CD4-positive, alpha-beta T cell treated with Interleukin-4 for 4 hours (primary cell): ENCODE data around the gene SLC2A10.

Experiments used
- DNase-seq: peaks from one replicate; pipeline ENCODE4 v3.0.0-alpha.2; 2020

The SLC2A10 gene

DNA sequence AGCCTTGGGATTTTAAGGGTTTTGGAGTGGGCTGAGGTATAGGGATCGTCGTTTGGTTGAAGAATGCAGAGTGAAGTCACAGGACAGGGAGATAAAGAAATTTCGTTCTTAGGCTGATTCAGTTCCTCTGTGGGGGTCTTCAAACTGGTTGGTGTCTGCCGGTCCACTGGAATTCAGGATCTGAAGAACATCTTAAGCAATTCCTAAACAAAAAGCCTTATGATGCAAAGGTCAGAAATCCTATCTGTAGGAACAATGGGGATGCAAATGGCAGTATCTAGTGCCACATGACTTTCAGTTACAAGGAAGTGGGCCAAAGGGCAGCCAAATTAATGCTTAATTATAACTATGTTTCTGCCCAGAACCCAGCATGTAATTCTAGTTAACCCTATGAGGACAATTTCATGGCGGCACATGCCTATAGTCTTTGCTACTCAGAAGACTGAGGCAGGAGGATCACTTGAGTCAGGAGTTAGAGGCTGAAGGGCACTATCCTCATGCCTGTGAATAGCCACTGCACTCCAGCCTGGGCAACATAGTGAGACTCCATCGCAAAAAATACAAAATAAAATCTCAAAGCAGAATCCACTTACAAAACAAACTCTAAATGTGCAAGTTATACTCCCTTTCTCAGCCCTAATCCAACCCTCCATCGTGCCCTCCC, 4.6 kb upstream of the SLC2A10 start:
- no peak for DNase-seq

DNA sequence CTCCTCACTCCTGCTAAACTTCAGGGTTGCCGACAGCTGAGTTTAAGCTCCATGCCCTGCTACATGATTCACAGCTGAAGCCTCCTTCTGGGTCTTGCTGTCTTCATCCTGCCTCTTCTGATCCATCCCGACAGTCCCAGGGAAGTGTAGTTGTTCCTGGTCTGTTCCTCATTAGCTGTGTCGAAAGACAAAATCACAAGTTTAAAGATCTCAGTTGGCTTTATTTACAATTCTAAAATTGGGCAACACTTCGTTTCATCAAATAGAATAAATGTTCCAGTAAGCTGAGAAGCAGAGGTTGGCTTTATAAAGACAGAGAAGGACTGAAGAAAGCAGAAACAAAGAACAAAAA, 4.1 kb upstream of the SLC2A10 start:
- no peak for DNase-seq

DNA sequence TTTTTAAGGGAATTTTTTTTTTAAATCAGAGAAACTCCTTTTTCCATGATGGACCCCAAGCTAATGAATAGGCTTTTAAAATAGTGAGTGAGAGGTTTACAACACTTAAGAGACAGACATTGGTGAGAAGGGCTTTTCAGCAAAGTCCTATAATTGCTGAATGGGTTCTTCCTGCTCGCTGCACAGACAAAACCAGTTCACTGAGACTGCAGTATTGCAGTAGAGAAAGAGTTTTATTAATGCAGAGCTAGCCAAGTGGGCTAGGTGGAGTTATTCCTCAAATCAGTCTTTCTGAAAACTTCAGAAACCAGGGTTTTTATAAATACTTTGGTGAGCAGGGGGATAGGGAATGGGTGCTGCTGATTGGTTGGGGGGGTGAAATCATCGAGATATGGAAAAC, 3.2 kb upstream of the SLC2A10 start:
- DNase-seq: no peak

DNA sequence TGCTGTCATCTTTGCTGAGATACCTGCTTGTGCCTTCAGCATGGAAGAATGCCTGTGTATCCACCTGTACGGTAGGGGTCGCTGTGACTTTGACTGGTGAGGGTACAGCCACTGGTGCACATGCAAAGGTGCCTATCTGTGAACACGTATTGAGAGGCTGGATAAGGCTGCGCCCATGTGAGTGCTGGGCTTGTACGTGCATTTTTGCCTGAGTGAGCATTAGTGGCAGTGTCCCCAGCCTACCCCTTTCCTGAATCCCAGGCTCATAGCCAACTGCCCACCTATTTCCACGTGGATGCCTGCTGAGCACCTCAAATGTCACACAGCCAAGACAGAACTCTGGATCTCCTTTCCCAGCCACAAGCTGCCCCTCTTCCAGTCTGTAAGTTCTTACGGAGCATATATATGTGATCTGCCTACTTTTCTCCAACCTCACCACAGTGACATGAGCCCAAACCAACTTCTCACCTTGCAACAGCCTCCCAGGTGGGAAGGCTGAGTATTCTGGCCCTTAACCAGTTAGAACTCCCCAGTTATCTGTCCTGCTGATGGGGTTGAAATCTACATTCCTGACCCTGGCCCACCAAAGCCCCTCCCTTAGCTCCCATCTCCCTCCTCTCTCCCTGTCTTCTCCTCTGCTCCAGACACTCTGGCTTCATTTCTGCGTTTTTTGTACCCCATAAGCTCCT, 1.1 kb upstream of the SLC2A10 start:
- no peak for DNase-seq

DNA sequence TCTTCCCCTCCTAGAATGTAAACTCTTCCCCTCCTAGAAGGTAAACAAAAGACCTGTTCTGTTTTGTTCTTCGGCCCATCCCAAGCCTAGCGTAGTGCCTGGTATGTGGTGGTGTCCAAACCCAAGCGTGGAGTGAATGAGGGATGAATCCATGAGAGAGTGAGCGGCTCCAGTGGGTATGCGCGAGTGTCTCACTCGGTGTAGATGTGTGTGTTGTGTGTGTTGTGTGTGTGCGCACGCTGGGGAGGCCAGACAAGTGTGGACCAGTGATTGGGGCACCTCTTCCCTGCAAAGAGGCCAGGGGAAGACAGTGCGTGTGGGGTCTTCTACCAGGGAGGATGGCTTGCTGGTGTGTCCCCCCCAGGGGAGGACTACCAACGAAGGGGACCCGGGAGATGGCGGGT, 392 bp upstream of the SLC2A10 start:
- DNase-seq: no peak

DNA sequence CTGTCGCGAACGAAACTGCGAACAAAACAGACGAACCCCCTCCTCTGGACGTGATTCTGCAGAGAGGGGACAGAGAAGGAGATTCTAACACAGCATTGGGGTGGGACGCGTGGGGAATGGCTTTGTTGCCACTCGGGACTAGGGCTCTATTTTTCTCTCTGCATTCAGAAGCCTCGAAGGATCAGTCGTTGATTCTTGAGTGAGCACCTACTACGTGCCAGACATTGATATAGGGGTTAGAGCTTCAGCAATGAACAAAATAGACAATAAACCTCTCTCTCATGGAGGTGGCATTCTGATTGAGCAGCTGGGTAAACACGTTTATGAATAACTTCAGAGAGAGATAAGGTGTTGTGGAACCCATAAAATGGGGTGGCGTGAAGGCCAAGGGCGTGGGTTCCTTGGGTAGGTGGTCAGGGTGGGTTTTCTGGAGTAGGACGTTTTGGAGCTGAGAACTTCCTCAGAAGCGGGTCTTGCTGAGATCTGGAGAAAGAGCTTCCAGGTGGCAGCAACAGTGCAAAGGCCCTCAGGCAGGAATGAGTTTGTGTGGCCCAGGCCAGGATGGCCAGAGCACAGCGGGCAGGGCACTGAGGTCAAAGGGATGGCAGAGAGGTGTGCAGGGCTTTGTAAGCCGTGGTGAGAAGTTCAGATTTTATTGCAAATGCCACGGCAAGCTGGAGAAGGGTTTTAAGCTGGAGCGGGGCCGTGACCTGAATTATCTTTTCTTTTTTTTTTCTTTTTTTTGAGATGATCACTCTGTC, 884 bp downstream of the SLC2A10 start:
- DNase-seq: no peak

DNA sequence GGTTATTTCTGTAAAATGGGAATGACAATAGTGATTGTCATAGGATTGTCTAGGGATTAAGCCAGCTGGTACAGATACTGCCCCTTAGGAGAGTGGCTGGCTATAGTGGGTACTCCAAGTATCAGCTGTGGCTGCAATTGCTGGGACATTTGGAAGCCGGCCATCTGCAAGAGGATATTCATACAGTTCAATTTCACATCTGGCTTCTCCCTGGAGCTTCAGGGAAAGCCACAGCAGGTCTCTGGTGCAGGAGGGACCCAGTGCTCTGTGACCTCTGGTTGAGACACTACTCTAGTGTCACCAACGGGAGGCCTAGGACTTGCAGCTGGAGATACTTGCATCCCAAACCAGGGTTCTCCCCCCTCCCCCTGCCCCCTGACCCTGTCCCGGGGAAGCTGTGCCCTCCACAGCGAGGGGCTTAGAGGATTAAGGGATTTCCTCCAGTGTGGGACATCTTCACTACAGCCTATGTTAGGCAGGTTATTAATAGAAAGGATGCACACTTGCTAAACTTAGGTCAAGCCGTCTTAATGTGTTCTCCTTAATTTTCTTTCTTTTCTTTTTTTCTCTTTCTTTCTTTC, 2.7 kb downstream of the SLC2A10 start:
- no peak for DNase-seq

DNA sequence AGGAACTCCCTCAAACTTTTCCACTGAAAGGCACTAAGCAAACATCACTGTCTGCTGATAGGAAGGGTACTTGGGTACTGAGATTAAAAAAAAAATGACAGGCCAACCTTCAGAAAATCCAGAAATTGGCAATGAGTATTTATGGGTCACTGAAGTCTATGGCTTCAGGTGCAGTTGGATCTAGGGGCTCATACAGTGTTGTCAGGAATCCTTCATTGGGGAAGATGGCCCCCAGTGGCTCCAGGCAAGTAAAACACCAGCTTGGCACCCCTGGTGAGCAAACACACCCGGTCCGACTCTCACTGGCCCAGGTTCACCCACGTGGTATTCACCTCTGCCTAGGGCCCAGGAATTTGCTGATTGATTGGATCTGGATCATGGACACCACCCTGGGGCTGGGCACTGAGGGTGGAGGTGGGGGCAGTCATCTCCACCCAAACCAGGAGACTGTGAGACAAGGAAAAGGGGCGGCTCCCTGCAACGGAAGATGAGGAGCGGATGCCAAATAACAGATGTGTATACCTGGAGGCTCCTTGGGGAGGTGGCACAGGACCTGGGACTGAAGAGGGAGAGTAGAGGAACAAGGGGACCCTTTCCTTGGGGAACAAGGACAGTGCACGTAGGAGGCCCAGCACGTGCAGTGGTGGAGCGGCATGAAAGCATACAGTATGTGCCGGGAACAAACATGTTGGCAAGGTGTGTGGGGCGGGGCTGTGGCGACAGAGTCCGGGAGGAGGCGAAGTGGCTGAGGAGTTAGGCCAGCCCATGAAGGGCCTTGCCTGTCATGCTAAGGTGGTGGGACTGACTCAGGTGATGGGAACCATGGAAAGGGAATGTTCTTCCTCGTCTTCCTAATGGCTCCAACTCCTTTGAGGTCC, 4.7 kb downstream of the SLC2A10 start:
- DNase-seq: no peak

DNA sequence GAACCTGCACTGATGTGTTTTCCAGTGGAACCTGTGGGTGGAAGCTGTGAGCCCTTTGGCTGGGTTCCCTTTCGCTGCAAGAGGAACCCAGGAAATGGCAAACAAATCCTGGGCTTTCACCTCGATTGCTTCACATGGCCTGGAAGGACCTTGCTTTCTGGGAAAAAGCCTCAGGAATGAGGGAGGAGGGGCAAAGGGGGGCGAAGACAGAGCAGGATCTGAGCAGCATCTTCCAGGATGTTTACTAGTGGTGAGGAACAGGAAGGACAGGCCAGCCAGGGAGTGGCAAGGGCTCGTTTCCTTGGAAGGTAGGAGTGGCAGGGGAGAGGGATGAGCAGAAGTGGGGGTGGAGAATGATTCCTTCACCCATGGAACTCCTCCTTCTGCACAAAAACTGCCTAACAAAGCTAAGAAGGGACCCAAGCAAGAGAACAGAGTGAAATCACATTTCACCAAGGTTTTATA, 5.9 kb downstream of the SLC2A10 start:
- DNase-seq: no peak

DNA sequence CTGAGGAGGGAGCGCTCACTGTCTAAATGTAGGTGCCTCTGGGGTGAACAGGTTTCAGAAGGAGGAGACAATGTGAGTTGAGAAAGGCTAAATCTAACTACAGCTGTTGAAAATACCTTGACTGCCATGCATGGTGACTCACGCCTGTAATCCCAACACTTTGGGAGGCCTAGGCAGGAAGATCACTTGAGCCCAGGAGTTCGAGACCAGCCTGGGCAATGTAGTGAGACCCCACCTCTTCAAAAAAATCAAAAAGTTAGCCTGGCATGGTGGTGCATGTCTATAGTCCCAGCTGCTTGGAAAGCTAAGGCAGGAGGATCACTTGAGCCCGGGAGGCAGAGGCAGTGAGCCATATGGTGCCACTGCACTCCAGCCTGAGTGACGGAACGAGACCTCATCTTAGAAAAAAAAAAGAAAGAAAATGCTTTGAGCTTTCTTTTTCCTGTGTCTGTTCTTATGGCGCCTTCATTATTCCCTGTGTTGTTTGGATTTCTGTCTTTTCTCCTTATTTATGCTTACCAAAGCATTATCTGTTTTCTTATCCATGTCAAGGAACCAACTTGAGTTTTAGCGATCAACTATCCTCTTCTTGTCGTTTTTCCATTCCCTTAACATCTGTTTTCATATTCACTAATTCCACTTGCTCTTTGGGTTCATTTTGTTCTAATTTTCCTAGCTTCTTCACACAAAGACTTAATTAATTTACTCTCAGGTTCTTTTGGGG, 8.5 kb downstream of the SLC2A10 start:
- DNase-seq: no peak

DNA sequence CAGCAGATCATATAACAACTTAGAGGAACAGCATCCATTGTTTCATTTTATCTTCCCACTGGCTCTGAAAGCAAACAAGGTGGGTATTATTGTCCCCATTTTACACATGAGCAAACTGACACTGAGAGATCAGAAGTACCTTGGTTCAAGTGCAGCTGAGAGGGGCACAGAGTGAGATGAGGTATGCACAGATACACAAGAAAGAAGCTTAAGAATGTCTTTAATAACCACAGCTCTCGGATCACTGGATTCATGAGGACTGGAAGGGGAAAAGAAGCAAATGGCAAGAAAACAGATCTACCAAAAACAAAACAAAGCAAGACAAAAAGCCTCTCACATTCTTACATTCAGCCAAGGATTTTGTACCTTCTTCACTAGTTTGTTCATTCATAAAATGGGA, 10.6 kb downstream of the SLC2A10 start:
- no peak for DNase-seq

DNA sequence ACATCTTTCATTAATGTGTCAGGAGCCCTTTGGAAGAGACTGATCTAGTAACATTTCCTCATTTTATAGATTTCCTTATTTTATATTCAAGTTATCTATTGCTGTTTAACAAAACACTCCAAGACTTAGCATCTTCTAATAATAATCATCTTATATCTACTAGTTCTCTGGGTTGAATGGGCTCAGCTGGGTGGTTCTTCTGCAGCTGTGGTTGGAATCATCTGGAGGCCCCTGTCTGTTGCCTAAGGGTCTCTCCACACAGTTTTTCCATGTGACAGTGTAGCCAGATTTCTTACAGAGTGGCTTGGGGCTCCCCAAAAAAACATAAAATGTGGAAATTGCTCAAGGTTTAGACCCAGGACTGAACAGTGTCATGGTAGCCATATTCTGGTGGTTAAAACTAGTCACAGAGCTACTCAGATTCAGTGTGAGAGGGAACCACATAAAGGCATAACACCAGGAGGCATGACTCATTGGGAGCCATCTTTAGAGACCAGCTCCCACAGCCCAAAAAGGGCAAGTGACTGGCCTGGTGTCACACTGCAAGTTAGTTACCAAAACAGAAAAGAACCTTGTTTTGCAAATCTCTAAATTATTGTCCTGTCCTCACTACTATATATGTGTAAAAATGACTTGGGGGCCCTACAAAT, 11.5 kb downstream of the SLC2A10 start:
- DNase-seq: no peak

DNA sequence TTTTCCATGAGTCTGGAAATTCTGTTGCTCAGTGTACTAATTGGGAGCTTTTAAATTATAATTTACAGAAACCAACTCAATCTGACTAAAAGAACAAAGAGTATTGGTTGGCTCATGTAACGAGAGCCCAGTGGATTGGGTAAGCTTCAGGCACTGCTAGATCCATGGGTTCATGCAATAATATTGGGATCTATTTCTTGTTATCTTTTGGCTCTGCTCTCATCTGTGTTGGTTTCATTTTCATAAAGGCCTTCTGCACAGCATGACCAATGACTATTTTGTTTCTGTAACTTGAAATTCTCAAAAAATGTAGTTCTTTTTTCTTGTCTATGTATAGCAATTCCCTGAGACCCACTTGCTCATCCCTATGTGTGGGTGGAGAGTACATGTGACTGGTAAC, 12.0 kb downstream of the SLC2A10 start:
- DNase-seq: no peak

DNA sequence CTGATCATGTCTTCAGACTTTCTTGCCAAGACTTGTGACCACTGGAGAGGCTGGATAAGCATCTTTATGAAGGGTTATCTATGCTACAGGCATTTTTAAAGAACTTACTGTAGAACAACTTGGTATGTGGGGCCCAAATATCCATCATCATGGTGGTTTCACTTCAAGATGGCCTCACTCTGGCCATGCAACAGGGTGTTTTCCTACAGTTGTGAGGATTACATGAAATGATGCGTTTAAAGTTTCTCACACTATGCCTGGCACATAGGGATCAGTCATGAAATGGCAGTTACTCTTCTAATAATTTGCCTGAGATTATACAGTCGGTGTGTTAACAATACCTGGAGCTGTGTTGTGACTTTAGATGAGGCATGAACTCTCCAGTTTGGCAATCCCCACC, 13.0 kb downstream of the SLC2A10 start:
- no peak for DNase-seq

DNA sequence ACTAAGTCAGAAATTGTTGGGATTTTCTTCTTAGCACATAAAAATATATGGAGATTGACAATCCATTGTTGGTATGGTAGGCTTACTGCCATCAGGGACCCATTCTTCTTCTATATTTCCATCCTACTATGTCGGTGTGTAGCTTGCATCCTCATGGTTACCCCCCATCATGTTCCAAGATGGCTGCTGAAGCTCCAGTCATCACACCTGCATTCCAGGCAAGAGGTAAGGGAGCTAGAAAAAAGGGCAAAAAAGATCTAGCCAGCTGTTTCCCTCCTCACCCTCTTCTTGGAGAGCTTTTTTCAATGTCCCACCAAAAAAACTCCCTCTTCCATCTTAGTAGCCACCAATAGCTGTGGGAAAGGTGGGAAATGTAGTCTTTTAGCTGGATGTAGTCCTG, 13.6 kb downstream of the SLC2A10 start:
- no peak for DNase-seq

DNA sequence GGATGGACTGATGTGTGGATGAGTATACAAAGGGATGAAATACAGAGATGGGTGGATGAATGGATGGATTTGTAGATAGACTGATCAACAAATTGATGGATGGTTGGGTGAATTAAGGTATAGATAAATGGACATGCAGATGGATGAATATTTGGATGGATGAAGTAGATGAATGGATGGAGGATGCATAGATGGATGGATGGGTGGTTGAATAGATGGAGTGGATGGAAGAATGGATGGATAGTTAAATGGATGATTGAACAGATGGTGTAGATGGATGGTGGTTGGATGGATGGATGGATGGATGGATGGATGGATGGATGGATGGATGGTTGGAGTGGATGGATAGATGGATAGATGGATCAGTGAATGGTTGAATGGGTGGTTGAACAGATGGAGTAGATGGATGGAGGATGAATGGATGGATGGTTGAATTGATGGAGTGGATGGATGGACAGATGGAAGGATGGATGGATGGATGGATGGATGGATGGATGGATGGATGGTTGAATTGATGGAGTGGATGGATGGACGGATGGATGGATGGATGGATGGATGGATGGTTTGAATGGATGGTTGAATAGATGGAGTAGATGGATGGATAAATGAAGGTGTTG, 15.0 kb downstream of the SLC2A10 start:
- DNase-seq: no peak

DNA sequence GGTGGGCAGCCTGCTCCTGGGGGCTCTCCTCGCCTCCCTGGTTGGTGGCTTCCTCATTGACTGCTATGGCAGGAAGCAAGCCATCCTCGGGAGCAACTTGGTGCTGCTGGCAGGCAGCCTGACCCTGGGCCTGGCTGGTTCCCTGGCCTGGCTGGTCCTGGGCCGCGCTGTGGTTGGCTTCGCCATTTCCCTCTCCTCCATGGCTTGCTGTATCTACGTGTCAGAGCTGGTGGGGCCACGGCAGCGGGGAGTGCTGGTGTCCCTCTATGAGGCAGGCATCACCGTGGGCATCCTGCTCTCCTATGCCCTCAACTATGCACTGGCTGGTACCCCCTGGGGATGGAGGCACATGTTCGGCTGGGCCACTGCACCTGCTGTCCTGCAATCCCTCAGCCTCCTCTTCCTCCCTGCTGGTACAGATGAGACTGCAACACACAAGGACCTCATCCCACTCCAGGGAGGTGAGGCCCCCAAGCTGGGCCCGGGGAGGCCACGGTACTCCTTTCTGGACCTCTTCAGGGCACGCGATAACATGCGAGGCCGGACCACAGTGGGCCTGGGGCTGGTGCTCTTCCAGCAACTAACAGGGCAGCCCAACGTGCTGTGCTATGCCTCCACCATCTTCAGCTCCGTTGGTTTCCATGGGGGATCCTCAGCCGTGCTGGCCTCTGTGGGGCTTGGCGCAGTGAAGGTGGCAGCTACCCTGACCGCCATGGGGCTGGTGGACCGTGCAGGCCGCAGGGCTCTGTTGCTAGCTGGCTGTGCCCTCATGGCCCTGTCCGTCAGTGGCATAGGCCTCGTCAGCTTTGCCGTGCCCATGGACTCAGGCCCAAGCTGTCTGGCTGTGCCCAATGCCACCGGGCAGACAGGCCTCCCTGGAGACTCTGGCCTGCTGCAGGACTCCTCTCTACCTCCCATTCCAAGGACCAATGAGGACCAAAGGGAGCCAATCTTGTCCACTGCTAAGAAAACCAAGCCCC, 16.0 kb downstream of the SLC2A10 start:
- DNase-seq: no peak

DNA sequence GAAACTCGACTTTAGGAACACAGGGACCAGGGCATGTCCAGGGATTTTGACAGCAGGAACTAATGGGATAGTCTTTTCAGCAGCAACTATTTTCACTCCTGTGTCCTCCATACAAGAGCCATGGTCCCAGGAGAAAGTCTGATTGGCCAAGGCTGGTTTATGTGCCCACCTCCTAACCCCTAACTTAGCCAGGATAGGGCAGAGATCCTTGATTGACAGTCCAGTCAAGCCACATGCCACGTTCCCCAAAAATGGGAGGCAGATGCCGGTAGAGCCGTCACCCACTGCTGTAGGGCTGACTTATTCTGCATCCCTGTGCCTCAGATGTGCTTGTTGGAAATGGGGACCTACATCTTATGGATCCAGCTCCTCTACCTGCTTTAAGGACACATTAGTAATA, 22.3 kb downstream of the SLC2A10 start:
- no peak for DNase-seq

DNA sequence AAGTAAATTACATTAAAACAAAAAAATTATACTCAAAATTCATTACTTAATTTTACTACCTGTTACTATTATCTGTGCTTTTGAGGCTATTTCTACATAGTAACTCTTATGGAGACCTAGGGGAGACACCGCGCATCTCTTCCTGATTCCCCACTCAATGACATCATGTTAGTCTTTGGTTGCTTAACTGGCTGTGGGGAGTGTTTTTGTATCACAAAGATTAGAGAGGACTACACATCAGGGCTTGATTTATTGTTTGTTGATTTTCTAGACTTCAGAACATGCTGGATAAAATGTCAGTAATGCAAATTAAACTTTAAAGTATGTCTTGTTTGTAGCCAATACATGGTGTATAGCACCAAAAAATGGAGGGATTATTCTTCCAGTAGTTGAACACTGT, 26.0 kb downstream of the SLC2A10 start:
- DNase-seq: no peak
